CD4-positive, alpha-beta T cell treated with Interleukin-12 subunit alpha and Interleukin-12 subunit beta, for 1 hour (primary cell): ENCODE results near the gene APOL6.
"Not testable (repeated sequence)": the region's sequence is repeated elsewhere in the genome, so short reads cannot be mapped to it uniquely, and the experiment has no call there.

ENCODE experiments used
- DNase-seq: peaks from one replicate; pipeline ENCODE4 v3.0.0-alpha.2; 2020

APOL6 gene

DNA sequence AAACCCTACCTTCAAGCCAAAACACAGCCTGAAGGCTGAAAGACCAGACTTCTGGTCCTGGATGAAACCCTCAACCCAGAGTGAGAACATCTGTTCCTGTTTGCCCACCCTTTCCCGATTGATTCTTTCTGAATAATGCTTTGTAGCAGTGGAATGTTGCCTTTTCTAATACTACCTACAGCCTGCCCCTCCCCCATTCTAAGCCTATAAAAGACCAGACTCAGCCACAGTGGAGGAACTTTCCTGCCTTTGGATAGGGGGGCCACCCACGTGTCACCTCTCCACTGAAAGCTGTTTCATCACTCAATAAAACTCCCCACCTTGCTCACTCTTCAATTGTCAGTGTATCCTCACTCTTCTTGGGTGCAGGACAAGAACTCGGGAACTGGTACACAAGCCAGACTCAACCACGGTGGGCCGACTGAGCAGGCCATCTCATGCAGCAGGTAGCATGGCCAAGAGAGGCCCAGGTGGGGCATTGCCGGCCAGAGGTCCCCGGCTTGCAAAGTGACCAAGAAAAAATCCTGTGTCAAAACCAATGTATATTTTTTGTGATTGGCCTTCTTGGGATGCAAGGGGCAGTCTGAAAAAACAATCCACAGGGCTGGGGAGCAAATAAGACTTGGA is 6.6 kb upstream of the APOL6 start:
- no peak for DNase-seq

DNA sequence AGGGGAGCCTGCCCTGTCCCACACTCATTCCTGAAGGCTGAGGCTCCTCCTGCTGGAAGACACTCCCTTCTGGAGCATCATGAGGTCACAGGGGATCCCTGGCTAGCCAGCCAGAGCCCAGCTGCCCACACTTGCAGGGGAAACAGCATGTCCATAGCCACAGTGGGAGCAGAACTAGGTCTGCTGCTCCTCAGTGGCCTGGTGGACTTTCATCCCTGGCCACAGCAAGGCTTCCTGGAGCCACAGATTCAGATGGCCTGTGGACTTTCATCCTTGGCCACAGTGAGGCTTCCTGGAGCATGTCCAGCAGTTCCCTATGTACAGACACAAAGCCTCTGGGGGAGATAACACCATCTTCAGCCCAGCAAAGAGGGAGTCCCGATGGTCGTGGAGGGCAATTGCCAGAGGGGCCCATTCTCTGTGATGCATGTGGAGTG is 5.9 kb upstream of the APOL6 start:
- DNase-seq, result no peak

DNA sequence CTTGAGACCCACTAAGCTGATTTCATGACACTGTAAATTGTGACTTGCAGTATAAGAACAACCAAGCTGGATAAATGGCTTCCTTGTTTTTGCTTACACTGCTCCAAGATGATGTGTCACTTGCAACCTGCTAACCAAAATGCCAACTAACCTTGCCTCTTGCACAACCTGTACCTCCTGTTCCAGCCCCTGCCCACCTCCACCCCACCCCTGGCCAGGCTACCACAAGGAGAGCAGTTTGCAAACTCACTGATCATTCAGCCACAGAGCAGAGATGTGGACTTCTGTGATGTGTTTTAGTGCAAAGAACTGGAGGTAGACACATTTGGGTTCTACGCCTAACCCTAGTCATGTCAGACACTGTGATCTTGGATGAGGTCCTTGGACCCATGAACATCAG is 4.3 kb upstream of the APOL6 start:
- DNase-seq, result no peak

DNA sequence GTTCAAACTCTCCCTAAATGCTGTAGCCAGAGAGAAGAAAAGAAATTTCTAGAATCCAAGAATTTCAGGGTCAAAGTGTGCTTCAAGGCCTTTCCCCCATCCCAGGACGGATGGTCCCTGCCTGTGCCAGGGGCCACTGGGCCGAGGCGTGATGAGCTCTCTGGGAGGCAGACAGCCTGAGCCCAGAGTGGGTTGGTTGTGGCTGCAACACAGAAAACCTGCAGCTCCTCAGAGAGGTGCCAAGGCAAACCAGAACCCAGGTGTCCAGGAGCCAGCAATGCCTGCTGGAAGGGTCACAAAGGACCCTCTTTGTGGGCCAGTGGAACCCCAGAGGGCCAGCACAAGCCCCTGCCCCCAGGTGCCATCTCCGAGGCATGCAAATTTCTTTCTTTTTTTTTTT is 2.6 kb upstream of the APOL6 start:
- DNase-seq, result no peak

DNA sequence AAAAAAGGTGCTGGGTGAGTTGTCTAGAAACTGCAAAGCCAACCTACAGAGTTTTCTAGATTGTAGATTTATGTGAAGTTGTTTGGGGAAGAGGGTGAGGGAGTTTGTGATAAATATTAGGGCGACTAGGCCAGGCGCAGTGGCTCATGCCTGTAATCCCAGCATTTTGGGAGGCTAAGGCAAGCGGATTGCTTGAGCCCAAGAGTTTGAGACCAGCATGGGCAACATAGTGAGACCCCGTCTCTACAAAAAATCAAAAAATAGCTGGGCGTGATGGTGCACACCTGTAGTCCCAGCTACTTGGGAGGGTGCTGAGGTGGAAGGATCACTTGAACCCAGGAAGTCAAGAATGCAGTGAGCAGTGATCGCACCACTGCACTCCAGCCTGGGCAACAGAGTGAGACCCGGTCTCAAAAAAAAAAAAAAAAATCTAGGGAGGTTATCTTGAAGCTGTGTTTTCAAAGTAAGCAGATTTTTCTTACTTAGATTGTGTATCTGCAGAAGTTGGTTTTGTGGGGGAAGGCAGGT is 844 bp downstream of the APOL6 start:
- DNase-seq, result no peak

DNA sequence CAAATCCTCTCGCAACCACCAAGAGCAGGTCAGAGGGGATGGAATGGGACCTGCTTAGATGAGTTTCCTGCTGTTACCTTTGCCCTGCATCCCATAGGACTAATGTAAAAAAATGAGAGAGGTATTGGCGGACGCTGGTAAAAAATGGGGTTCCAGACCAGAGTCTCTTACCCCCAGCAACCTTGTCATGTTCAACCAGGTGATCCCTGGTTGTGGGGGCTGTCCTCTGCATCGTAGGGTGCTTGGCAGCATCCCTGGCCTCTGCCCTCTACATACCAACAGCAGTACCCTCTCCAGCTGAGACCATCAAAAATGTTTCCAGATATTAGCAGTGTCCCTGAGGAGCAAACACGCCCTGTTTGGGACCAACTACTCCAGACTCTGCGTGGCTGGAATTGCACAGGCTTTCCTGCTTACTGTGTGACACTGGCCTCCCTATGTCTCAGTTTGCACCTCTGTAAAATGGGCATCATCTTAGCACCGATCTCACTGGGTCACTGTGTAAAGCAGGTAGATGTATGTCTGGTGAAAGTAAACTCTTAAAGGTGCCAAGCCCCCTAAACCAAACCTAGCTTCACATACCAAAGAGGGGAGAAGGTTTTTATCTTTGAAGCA is 1.5 kb downstream of the APOL6 start:
- DNase-seq, result no peak

DNA sequence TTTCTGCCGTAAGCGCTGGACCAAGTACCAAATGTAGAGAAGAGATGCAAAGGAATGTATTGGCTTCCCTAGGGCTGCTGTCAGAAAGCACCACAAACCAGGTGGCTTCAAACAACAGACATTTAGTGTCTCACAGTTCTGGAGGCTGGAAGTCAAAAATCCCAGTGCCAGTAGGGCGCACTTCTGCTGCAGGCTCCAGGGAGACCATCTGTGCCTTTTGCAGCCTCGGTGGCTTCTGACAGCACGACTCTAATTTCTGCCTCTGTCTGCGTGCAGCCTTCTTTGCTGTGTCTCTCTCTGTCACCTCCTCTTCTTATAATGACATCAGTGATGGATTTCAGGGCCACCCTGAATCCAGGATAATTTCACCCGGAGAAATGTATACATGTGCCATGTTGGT is 2.8 kb downstream of the APOL6 start:
- no peak for DNase-seq

DNA sequence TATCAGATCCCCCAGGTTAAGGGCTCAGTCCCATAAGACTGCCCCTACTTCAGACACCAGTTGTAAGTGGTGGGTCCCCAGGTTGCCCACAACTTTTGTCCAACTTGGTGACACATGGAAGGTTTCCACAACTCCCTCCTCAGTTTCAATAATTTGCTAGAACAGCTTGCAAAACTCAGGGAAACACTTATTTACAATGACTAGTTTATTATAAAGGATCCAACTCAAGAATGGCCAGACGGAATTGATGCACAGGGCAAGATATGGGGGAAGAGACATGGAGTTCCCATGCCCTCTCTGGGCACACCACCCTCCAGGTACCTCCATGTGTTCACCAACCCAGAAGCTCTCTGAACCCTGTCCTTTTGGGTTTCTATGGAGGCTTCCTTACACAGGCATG is 5.6 kb downstream of the APOL6 start:
- DNase-seq, result no peak

DNA sequence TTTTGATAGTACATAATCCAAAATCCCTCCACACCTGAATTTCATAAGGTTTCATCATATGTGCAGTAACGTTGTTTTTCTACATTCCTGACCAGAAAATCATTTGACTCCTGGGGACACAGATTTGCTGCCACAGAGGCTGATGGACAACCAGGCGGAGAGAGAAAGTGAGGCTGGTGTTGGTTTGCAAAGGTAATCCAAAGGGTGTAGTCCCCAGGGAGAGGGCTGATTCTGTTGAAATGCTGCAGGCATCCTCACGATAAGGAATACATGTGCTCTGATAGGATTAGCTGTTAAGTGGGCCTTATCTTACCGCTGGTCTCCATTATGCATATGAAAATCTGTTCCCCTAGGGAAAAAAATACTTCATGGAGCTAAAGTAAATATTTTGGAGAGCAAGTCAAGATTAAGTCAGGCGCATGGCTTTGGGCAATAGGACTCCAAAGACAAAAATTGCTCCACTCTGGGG is 8.1 kb downstream of the APOL6 start:
- no peak for DNase-seq

DNA sequence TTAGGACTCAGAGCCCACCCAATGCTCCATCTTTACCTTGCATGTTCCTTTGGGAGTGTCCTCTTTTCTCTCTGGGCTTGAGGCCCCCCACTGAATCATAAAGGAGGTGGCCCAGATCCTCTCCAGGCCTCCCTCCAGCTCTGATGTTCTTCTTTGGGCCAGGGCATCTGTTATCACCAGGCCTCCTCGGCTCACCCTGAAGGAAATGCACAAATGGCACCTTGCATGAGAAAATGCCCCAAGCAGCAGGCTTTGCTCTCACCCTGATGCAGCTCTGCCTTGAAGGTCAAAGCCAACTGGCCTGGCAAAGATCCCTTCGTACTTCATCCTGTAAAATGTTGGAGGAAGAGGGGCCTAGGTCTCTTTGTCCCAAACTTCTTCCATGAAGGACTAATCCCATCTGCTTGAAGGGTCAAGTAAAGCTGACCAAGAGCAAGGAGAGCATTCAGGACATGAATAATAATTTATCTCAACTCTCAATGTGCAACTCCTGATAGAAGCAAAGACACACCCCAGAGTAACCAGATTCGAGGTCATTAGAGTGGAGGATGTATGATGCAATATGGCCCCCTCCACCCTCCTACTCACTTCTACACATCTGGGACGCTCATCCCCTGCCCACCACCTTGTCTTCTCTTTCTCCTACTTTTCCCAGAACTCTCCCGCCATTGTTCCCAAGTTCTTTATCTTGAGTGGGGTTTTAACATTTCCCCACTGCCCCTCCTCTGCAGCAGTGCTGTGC is 9.5 kb downstream of the APOL6 start:
- no peak for DNase-seq

DNA sequence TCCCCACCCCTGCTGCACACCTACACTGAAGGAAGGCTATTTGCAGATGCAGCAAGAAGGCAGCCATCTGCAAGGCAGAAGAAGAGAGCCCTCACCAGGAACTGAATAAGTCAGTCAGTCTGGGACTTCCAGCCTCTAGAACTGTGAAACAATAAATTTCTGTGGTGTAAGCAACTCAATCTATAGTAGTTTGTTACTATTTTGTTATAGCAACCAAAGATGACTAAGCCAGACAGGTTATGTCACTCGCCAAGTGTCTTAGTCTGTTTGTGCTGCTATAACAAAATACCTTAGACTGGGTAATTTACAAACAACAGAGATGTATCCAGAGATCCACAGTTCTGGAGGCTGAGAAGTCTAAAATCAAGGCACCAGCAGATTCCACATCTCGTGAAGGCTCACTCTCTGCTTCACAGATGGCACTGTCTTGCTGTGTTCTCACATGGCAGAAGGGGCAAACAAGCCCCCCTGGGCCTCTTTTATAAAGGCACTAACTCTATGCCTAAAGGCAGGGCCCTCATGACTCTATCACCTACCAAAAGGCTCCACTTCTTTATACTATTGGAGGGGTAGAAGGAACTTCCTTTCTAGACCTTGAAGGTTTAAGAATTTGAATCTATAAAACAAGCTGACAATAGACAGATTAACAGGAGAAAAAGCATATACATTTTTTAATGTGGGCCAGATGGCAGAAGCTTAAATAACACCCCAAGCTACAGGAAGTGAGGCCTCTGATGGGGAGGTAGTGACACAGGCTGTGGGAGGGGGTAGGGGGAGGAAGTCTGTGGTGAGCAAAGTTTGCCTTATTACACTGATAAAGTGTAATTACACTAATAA is 12.3 kb downstream of the APOL6 start:
- DNase-seq, result peak; percentile 84

DNA sequence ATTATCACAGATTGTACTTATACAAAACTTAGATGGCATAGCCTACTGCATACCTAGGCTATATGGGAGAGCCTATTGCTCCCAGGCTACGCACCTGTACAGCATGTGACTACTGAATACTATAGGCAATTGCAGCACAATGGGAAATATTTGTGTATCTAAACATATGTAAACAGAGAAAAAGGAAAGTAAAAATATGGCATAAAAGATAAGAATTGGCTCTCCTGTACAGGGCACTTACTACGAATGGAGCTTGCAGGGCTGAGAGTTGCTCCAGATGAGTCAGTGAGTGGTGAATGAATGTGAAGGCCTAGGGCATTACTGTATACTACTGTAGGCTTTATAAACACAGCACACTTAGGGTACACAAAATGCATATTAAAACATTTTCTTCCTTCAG is 13.2 kb downstream of the APOL6 start:
- DNase-seq, result peak; percentile 21

DNA sequence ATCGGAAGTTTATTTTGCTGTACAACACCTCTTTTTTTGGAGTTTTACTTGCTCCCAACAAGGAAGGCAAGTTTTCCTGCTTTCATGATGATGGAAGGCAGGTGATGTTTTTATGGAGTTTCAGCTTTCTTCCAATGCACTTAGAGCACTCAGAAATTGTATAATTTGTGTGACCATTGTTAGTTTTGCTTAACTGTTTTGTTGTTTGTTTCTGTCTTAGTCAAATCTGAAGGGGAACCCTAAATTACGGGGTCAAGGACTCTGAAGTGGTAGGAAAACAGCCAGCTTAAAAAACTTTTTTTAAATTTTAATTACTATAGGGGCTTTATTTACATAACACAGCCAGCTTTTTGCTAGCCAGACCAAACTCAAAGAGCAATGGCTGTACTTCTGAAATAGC is 14.7 kb downstream of the APOL6 start:
- DNase-seq, result no peak

DNA sequence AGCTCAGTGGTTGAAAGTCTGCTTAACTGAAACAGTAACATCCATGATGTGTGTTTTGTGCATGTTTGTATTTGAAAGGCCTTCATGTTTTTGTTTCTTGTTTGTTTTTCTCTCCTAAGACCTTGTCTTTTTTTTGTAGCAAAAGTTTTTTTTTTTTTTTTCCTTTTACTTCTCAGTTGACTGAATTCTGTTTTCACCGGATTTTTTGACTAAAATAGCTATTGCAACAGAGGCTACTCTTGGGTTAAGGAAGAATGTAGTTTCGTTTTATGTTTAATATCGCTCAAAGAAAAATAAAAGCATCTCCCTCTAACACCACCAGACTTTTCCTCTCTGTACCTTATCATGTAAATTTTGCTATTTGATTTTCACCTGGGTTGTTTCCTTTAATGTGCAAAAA is 15.1 kb downstream of the APOL6 start:
- DNase-seq, result no peak

DNA sequence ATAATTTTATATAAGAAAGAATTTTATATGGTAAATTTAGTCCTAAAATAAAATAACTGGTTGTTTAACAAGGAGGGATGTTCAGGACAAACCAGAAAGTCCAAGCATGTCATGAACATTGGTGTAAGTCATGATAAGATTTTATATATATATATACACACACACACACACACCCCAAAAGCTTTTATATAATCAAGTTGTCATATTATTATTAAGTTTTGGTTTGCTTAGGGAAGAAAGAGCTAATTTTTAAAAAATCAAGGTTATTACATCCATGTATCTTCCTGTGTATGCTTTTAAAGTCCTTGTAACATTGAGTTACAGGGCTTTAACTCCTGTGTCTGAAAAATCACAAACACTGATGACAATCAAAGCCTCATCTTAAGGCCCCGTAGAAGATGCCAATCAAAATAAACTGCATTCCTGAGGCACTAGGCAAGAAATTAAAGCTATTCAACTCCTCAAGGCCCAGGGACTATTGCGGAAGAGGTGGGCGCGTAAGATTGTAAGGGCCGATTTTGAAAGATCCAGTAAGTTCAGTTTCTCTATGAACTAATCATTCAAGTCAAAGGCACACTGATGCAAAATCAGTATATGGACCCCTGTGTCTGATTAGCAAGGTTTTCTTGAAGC is 16.8 kb downstream of the APOL6 start:
- DNase-seq, result no peak

DNA sequence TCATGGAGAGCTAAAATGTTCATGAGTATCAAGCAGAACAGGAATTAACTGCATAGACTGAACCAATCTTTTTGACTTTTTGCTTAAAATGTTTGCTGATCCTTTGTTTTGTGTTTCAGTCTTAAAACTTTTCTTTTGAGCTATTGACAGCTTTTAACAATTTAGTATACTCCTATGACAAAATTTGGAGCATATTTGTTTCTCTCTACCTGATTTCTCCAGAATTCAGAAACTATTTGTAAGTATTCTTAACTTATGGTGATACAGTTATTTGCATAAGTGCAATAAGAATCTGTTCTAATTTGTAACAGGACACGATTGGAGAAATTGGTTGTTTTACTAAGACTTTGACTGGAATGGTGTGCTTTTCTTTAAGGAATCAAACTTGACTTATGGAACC is 18.5 kb downstream of the APOL6 start:
- not testable (repeated sequence) for DNase-seq

DNA sequence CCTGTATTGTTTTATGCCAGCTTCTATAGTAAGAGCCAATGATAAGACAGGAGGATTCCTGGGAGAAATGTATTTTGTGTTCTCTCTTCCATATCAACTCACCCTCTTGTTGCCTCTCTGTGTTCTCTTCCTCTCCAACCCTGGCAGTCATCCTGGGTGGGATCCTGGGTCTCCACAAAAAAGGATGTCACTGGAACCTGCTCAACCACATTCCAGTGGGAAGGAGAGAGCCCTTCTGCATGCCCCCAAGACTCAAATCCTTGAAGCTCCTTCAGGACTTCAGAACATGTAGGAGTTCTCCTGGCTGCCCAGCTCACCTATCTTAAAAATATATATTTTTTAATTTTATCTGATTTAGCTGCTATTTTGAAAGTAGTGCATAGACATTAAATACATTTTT is 26.1 kb downstream of the APOL6 start:
- no peak for DNase-seq

DNA sequence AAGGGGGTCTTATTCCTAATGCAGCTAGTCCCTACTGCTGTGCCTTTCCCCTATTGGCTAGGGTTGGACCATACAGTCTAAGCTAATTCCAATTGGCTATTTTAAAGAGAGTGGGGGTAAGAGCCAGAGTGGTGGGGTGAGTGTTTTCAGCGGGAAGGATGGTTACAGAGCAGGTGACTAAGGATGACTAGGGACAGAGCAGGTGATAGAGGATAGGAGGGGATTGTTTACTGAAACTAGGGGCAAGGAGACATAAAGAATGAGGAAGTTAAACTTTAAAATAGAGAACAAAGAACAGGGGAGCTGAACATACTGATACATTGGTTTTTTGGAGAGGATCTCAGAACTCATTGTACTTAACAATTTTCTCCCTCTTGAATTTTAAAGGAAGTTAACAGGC is 27.8 kb downstream of the APOL6 start:
- DNase-seq, result not testable (repeated sequence)

DNA sequence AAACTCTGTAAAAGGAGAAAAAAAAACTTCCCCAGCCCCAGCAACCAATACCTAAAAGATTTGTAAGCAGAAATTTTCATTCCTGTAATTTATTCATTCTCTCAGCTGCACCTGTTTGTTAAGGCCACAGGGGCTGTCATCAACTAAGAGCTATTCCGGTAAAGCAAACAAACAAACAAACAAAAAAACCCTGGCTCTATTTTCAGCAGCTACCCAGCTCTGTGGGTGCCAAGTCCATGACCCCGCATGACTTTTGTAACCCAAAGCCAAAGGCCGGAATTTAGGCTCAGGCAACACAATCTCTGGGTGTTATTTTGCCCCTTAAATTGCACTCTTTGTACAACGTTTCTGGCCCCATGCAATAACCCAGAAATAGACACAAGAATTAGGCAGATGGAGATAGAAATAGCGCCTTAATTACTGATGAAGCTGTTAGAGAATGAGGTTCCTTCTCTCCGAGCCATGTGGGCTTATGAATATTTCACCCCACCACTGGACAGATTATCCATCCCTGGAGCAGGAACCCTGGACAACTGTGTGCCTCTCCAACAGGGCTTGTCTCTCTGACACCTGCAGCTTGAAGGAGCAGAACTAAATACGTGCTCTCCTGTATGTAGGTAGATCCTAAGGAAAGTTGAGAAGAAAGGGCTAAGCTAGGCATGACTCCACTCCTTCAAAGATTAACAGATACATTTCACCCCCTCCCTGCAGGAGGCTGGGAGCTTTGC is 29.4 kb downstream of the APOL6 start:
- DNase-seq, result no peak

DNA sequence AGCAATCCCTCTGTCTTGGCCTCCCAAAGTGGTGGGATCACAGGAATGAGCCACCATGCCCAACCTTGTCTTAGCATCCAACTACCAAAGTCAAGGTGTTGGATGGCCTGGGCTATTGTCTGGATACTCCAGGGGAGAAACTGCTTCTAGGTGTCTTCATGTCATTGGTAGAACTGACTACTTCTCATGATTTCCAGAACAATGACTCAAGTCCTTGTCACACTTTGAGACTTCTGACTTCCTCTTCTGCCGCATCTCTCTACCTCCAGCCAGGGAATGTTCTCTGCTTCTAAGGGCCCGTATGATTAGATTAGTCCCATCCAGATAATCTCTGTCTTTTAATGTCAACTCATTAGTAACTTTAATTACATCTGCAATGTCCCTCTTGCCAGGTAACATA is 30.6 kb downstream of the APOL6 start:
- DNase-seq, result no peak

DNA sequence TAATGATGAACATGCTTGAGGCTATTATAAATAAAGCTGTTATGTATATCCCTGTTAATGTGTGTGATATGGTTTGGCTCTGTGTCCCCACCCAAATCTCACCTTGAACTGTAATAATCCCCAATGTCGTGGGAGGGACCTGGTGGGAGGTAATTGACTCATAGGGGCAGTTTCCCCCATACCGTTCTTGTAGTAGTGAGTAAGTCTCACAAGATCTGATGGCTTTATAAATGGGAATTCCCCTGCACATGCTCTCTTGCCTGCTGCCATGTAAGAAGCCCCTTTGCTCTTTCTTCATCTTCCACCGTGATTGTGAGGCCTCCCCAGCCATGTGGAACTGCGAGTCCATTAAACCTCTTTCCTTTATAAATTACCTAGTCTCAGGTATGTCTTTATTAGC is 31.2 kb downstream of the APOL6 start:
- peak; percentile 16 for DNase-seq
